GM23248 (cell line): Measurements from ENCODE around the gene SEPTIN10. TPM values are rescaled to one million over a fixed set of nuclear protein-coding genes. Genes with fewer than 3 reads are reported as not detected.

Experiments
- DNase-seq: peaks from one replicate; pipeline ENCODE4 v3.0.0-alpha.2; 2015
- H2AFZ ChIP-seq: fragments of 200-600 bp; sonication (generic); 2 replicates; pipeline ENCODE4 v1.6.1; 2016; ENCODE audit warnings: antibody characterized with exemption
- H3F3A ChIP-seq: fragments of 200-600 bp; sonication (generic); 2 replicates; pipeline ENCODE4 v1.6.1; 2016; ENCODE audit warnings: mild to moderate bottlenecking, antibody characterized with exemption, mixed run types; ENCODE audit not compliant: insufficient read depth
- H3K27ac ChIP-seq: fragments of 200-600 bp; sonication (generic); 2 replicates; pipeline ENCODE4 v1.5.1; 2016; ENCODE audit warnings: mild to moderate bottlenecking
- H3K27me3 ChIP-seq: fragments of 200-600 bp; sonication (generic); replicated peaks from 2 replicates; pipeline ENCODE4 v1.6.1; 2016; ENCODE audit warnings: mild to moderate bottlenecking; ENCODE audit not compliant: insufficient read depth
- H3K36me3 ChIP-seq: fragments of 200-600 bp; sonication (generic); 2 replicates; pipeline ENCODE4 v1.6.1; 2016; ENCODE audit warnings: low read depth, mild to moderate bottlenecking
- H3K4me1 ChIP-seq: fragments of 200-600 bp; sonication (generic); 2 replicates; pipeline ENCODE4 v1.6.1; 2016; ENCODE audit warnings: mild to moderate bottlenecking; ENCODE audit not compliant: insufficient read depth
- H3K4me2 ChIP-seq: fragments of 200-600 bp; sonication (generic); one replicate; pipeline ENCODE4 v1.6.1; 2016; ENCODE audit warnings: mild to moderate bottlenecking; ENCODE audit not compliant: unreplicated experiment
- H3K4me3 ChIP-seq: fragments of 200-600 bp; sonication (generic); 2 replicates; pipeline ENCODE4 v1.5.1; 2016; ENCODE audit warnings: mild to moderate bottlenecking
- H3K79me2 ChIP-seq: fragments of 200-600 bp; sonication (generic); 2 replicates; pipeline ENCODE4 v1.6.1; 2016; ENCODE audit warnings: mild to moderate bottlenecking; ENCODE audit not compliant: insufficient read depth
- H3K9ac ChIP-seq: fragments of 200-600 bp; sonication (generic); 2 replicates; pipeline ENCODE4 v1.6.1; 2016; ENCODE audit warnings: mild to moderate bottlenecking
- H3K9me2 ChIP-seq: fragments of 200-600 bp; sonication (generic); 2 replicates; pipeline ENCODE4 v1.6.1; 2016; ENCODE audit warnings: mixed run types, mild to moderate bottlenecking, moderate library complexity; ENCODE audit not compliant: insufficient read depth
- H3K9me3 ChIP-seq: fragments of 200-600 bp; sonication (generic); one replicate; pipeline ENCODE4 v1.6.1; 2017; ENCODE audit warnings: low read depth
- H4K20me1 ChIP-seq: fragments of 200-600 bp; sonication (generic); 2 replicates; pipeline ENCODE4 v1.6.0; 2016; ENCODE audit not compliant: insufficient read depth
- EZH2 ChIP-seq: fragments of 200-600 bp; sonication (generic); IDR thresholded peaks from 2 replicates; pipeline ENCODE4 v1.6.1; 2018; ENCODE audit warnings: antibody characterized with exemption, mild to moderate bottlenecking; ENCODE audit not compliant: insufficient read depth, poor library complexity, severe bottlenecking
- EZH2phosphoT487 ChIP-seq: fragments of 200-600 bp; sonication (generic); IDR thresholded peaks from 2 replicates; pipeline ENCODE4 v1.6.1; 2018; ENCODE audit warnings: antibody characterized with exemption, moderate library complexity, mild to moderate bottlenecking, low read depth; ENCODE audit not compliant: insufficient read depth
- WGBS, 2 experiments: methylation state at CpG; one replicate each; pipeline ENCODE4 v1.1.6; 2015 to 2017; ENCODE audit warnings: low lambda C conversion rate in 2 of 2, low coverage in 1 of 2; ENCODE audit errors: missing lambda C conversion rate in 2 of 2; 5-methylcytosine and 5-hydroxymethylcytosine counted together
- in situ Hi-C: fragments of 300-500 bp; cut with MboI; formaldehyde crosslinking; loops from 2 replicates; pipeline ENCODE4 v1.15.0; 2020
- polyA plus RNA-seq: library from polyadenylated mRNA; unstranded; fragments of >200 nt; fragmentation: Nextera tagmentation; extraction: Ambion mirVana; gene quantifications from 2 replicates; pipeline ENCODE4 v1.2.1, GENCODE V29; 2016
- total RNA-seq: library from RNA; depleted of rRNA; stranded (reverse); fragments of >200 nt; shearing (Covaris generic); gene quantifications from 2 replicates; pipeline ENCODE4 v1.2.3, GENCODE V29; 2014

SEPTIN10 gene
- total and polyA plus RNA-seq, 2 experiments from 2014 or later, result 142 to 152 TPM

DNA sequence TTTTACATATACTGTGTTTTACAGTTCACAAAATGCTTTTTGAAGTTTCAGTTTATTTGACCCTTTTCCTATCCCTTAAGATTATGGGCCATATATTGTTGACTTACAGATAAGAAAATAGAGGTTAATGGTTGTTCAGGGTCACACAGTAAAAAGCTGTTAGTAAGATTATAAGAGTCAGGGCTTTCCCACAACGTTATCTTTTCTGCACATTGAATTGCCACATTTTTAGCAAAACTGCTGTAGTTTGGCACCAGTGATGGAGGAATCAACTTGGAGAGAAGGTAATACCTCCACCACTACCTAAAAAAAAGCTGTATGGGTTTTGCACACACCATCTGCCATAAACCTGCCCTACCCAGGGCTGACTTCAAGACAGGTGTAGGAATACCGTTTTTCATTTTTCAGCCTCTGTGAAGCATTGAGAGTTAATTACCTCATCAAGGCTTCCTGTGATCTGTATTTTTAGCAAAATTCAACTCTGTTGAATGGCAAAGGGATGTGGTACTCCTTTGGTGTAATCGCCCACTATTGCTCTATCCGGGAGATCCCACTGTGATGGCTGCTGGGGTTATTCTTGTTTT, 5.4 kb upstream of the SEPTIN10 start:
- H3F3A ChIP-seq, result peaks cover 26% of the 10 kb centered on the region
- H3K27me3 ChIP-seq, result no peaks in the 10 kb centered on the region
- H3K4me1 ChIP-seq, result peaks cover 29% of the 10 kb centered on the region
- H3K79me2 ChIP-seq, result peaks cover 46% of the 10 kb centered on the region
- H3K9me3 ChIP-seq, result no peaks in the 10 kb centered on the region
- no peak overlapping the region for H3K9ac ChIP-seq
- WGBS, 2 experiments, result 76 to 87% methylated on average over 4 of the region's 4 CpGs
- no peak overlapping the region for H3K4me3 ChIP-seq
- no peak overlapping the region for H3K4me2 ChIP-seq
- no peak overlapping the region for H3K27ac ChIP-seq
- no peak for TF ChIP-seq EZH2
- no peak for TF ChIP-seq EZH2phosphoT487
- H4K20me1 ChIP-seq, result no peaks in the 10 kb centered on the region; the same call in 1 of the 2 replicates
- H3K9me2 ChIP-seq, result no peaks in the 10 kb centered on the region
- DNase-seq, result no peak
- H3K36me3 ChIP-seq, result peaks cover 7% of the 10 kb centered on the region; the same call in 1 of the 2 replicates
- in situ Hi-C loops, result no loop called here
- no peak overlapping the region for H2AFZ ChIP-seq

DNA sequence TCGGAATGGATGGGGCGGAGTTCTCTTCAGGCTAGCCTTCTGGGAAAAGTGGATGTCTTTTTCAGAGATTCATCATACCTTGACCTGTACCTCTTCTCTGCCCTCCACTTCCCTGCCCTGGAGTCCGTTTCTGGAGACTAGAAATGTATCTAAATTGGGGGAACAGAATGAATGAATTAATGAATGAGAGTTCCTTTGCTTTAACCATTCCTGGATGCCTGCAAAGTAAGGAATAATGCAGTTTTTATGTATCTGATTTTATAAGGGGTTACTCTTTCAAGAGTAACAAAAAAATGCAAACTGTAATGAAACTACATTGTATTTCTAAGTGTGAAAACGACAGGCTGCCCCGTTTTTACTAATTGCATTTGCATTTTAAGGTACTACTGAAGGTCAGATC, 2.4 kb upstream of the SEPTIN10 start:
- Histone ChIP-seq H3K9me2 (no peaks in the 10 kb centered on the region), H3K36me3 (peaks cover 7% of the 10 kb centered on the region; the same call in 1 of the 2 replicates), H3K4me3 (peak overlapping the region; percentile 92), H3K9me3 (no peaks in the 10 kb centered on the region), H2AFZ (no peak overlapping the region), H3K27ac (no peak overlapping the region), H3K9ac (peak overlapping the region; percentile 82), H3K27me3 (no peaks in the 10 kb centered on the region), H3K4me1 (peaks cover 38% of the 10 kb centered on the region), H4K20me1 (no peaks in the 10 kb centered on the region; the same call in 1 of the 2 replicates), H3F3A (peaks cover 46% of the 10 kb centered on the region), H3K79me2 (peaks cover 67% of the 10 kb centered on the region), H3K4me2 (peak overlapping the region; percentile 96)
- no peak for DNase-seq
- TF ChIP-seq EZH2, result no peak
- no peak for TF ChIP-seq EZH2phosphoT487
- WGBS, 2 experiments, result 69 to 71% methylated on average over 5 of the region's 5 CpGs
- in situ Hi-C loops, result no loop called here

DNA sequence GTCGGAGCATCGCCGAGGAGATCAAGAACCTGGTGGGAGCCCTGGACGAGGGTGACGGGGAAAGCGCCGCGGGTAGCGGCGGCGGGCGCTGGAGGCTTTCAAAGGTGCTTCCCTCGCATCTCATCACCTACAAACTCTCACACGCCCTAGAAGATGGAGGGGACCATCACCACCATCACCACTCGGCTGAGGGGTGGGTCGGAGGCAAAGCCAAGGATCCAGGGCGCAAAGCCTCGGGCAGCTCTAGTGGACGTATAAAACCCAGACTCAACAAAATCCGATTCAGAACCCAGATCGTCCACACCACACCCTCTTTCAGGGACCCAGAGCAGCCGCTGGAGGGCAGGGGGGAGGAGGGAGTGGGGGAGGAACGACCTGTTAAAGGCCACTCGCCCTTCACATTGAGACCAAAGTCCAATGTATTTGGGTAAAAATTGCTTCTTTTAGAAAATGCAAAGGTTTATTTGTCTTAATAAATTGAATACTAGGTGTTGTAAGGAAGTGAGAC, 1.9 kb upstream of the SEPTIN10 start:
- no peak for DNase-seq
- Histone ChIP-seq H2AFZ (no peak overlapping the region), H3F3A (peaks cover 51% of the 10 kb centered on the region), H3K9me3 (no peaks in the 10 kb centered on the region), H3K79me2 (peaks cover 72% of the 10 kb centered on the region), H3K4me1 (peaks cover 43% of the 10 kb centered on the region), H3K27me3 (no peaks in the 10 kb centered on the region), H4K20me1 (no peaks in the 10 kb centered on the region; the same call in 1 of the 2 replicates), H3K4me2 (peak overlapping the region; percentile 96), H3K36me3 (peaks cover 7% of the 10 kb centered on the region; the same call in 1 of the 2 replicates), H3K9me2 (no peaks in the 10 kb centered on the region), H3K4me3 (peak overlapping the region; percentile 92), H3K27ac (no peak overlapping the region), H3K9ac (peak overlapping the region; percentile 82)
- 84 to 86% methylated on average over 22 to 24 of the region's 24 CpGs for WGBS, 2 experiments
- in situ Hi-C loops, result no loop called here
- TF ChIP-seq EZH2, result no peak
- TF ChIP-seq EZH2phosphoT487, result no peak

DNA sequence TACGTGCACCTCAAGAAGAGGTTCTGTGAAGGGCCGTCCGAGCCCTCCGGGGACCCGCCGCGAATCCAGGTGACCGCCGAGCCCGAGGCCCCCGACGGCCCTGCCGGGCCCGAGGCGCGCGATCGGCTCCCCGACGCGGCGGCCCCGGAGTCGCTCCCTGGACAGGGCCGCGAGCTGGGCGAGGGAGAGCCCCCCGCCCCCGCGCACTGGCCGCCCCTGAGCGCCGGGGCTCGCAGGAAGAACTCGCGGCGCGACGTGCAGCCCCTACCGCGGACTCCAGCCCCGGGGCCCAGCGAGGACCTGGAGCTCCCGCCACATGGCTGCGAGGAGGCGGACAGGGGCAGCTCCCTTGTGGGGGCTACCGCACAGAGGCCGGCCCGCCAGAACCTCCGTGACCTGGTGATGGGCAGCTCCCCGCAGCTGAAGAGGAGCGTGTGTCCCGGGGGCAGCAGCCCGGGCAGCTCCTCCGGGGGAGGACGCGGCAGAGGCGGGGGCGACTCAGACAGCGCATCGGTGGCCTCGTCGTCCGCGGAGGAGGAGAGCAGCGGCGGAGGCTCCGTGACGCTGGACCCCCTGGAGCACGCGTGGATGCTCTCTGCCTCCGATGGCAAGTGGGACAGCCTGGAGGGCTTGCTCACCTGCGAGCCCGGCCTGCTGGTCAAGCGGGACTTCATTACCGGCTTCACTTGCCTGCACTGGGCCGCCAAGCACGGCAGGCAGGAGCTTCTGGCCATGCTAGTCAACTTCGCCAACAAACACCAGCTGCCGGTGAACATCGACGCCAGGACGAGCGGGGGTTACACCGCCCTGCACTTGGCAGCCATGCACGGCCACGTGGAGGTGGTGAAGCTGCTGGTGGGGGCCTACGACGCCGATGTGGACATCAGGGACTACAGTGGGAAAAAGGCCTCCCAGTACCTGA, 1.2 kb upstream of the SEPTIN10 start:
- Histone ChIP-seq H3F3A (peaks cover 51% of the 10 kb centered on the region), H3K27me3 (no peaks in the 10 kb centered on the region), H3K9ac (peak overlapping the region; percentile 82), H3K9me3 (no peaks in the 10 kb centered on the region), H3K9me2 (no peaks in the 10 kb centered on the region), H2AFZ (peak overlapping the region; percentile 41), H3K4me2 (peak overlapping the region; percentile 96), H3K36me3 (peaks cover 7% of the 10 kb centered on the region; the same call in 1 of the 2 replicates), H3K27ac (peak overlapping the region; percentile 78), H3K4me1 (peaks cover 46% of the 10 kb centered on the region), H3K4me3 (peak overlapping the region; percentile 92), H4K20me1 (no peaks in the 10 kb centered on the region; the same call in 1 of the 2 replicates), H3K79me2 (peaks cover 79% of the 10 kb centered on the region)
- TF ChIP-seq EZH2 (no peak), EZH2phosphoT487 (no peak)
- in situ Hi-C loops, result no loop called here
- peak; percentile 62 for DNase-seq
- 5 to 8% methylated on average over 44 to 62 of the region's 90 CpGs for WGBS, 2 experiments
